Subcutaneous adipose tissue (tissue), 4 donors: Measurements from ENCODE around the gene UBASH3A. TPM values are rescaled to one million over a fixed set of nuclear protein-coding genes. Genes with fewer than 3 reads are reported as not detected.

Experiments used
- total RNA-seq, 4 donors: library from RNA; depleted of rRNA; stranded (reverse); fragments of >200 nt; gene quantifications; one replicate each; pipeline ENCODE4 v1.1.0, GENCODE V29; 2016
- TF ChIP-seq, protein P1 (sequence below): fragments of 450-650 bp; IDR thresholded peaks from one replicate; pipeline ENCODE4 v1.5.1; 2016; ENCODE audit warnings: low read depth, mild to moderate bottlenecking, control low read depth, antibody characterized with exemption, moderate library complexity

UBASH3A gene
- total RNA-seq, 4 donors from 2014 or later = 0.38 to 1.2 (median 0.66) TPM; not detected in 1

DNA sequence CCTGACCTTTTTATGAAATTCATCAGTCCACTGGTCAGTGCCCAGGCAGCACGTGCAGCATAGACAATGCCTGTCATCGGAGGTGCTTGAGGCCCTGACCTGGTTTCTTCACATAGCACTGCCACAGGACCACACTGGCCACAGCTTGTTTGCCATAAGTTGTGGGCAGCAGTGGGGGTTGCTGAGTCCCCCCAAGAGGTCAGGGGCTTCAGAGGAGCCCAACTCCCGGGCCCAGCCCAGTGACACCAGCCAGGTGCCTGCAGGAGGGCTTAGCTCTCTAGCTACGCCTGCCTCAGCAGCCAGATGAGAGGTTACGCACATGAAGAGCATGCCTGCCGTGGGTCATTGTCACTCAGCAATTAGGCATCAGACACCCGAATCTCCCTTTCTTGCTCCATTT, 41.6 kb downstream of the UBASH3A start:
- TF ChIP-seq, protein P1, sequence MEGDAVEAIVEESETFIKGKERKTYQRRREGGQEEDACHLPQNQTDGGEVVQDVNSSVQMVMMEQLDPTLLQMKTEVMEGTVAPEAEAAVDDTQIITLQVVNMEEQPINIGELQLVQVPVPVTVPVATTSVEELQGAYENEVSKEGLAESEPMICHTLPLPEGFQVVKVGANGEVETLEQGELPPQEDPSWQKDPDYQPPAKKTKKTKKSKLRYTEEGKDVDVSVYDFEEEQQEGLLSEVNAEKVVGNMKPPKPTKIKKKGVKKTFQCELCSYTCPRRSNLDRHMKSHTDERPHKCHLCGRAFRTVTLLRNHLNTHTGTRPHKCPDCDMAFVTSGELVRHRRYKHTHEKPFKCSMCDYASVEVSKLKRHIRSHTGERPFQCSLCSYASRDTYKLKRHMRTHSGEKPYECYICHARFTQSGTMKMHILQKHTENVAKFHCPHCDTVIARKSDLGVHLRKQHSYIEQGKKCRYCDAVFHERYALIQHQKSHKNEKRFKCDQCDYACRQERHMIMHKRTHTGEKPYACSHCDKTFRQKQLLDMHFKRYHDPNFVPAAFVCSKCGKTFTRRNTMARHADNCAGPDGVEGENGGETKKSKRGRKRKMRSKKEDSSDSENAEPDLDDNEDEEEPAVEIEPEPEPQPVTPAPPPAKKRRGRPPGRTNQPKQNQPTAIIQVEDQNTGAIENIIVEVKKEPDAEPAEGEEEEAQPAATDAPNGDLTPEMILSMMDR = no peak

DNA sequence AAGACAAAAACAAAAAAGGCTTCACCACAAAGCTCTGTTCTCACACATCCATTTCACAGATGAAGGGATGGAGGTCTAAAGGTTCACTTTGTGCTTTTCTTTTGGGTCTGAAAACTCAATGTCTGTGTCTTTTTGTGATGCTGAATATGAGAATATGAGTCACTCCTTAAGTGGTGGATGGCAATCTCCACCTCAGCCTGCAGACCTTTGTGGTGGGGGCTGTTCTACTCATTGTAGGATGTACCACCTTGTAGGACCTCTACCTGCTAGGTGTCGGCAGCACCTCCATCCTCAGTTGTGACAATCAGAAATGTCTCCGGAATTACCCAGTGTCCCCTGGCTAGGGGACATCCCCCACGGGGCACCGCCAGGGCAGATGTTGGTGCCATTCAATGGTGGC, 42.8 kb downstream of the UBASH3A start:
- TF ChIP-seq, protein P1 = no peak

DNA sequence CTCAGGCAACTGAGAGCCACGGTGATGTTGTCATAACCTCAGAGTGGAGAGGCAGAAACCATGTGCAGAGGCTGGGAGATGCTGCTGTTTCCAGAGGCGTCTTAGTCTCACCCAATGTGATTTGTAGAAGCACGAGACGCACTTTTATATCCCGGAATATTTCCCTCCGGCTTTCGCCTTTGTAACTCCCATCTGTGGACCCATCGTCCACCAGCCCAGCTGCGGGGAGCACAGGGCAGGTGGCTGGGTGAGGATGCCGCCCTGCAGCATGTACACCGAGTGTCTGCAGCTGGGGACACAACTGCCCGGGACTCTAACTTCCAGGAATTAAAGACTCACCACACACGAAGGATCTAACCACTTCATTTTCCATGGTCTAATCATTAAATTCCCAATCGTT, 43.5 kb downstream of the UBASH3A start:
- TF ChIP-seq, protein P1 = no peak

DNA sequence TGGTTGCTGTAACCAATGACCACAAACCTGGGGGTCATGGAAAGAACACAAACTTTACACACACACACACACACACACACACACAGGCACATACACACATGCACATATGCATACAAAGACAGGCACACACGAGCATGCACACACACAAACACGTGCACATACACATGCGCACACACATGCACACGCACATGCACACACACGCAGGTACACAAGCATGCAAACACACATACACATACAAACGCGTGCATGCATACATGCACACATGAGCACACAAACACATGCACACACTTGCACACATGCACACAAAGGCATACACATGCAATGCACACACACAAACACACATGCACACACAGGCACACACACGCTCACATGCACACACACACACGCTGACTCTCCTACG, 44.0 kb downstream of the UBASH3A start:
- TF ChIP-seq, protein P1 = no peak

DNA sequence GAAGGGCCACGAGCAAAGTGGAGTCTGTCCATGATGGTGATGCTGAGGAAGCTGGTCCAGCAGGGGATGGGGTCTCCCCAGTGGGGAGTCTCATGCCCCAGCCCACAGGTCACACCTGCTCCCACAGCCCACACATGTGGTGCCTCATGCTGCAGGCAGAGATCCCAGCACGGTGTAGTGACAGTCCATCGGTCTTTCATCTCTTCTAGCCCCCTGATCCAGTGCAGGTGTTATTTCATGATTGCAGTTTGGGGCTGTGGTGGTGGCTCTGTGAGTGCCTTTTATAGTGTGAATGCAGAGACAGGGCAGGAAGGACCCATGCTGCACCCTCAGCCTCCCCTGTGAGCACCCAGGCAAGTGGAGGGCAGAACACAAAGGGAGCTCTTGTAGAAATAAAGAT, 45.0 kb downstream of the UBASH3A start:
- TF ChIP-seq, protein P1 = no peak

DNA sequence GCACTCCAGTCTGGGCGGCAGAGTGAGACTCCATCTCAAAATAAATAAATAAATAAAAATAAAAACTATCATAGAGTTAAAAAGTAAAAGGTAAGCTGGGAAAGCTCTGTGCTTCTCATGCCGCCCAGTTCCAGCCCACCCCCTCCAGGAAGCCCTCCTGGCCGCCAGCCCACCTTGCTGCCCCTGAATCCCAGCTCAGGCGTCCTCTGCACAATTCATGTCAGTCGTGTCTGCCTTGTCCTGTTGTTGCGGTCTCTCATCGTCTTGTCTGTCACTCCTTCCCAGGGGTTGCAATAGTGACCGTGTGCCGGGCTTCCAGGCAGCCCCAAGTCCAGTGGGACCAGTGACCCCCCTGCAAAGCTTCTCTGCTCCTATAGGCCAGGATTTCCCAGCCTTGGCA, 48.2 kb downstream of the UBASH3A start:
- TF ChIP-seq, protein P1 = no peak

DNA sequence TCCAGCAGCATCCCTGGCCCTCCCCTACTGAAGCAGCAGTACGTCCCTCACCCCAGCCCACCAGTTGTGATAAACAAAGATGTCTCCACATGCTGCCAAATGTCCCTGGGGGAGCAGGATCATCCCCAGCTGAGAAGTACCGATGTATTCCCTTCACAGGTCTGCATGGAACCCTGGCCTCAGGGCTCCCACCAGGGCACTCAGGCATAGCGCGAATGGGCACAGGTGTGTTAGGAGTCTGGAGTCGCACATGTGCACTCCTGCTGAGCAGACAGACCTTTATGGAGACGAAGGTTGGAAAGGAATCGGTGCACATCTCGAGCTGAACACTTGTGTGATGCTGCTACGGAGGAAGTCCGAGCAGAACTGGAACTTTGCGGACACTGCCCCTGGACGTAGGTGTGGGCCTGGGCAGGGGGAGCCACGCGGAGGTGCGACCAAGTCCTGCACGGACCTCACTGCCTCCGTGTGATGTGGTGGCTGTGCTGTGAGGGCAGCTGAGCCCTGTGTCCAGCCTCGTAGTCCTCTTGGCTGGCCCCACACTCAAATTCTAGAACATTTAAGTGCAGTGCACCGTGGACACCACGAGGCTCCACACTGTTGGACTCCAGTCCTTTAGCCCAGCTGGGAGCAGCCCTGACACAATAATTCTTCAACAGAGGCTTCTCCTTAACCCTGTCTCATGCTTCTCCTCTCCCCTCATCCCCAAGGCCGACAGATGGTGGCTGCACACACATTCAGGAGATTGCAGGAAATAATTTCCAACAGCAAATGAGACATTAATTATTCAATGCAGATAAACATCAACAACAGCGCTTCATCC, 48.9 kb downstream of the UBASH3A start:
- TF ChIP-seq, protein P1 = no peak
